T follicular helper cell (primary cell): ENCODE data around the gene PPP5C.

Source experiments
- DNase-seq: peaks from one replicate; pipeline ENCODE4 v3.0.0-alpha.2; 2020; ENCODE audit warnings: low read depth

PPP5C gene

GRCh38 chr19:46337487-46337886 lies 9.4 kb upstream of the PPP5C start:
- DNase-seq = no peak

GRCh38 chr19:46339446-46339845 lies 7.4 kb upstream of the PPP5C start:
- no peak for DNase-seq

GRCh38 chr19:46340051-46340659 lies 6.7 kb upstream of the PPP5C start:
- DNase-seq = no peak

- no peak for DNase-seq
Measured at GRCh38 chr19:46341937-46342336, 5.0 kb upstream of the PPP5C start.

- DNase-seq = no peak
Measured at GRCh38 chr19:46344363-46344762, 2.5 kb upstream of the PPP5C start.

GRCh38 chr19:46345157-46345556 lies 1.7 kb upstream of the PPP5C start:
- no peak for DNase-seq

GRCh38 chr19:46347572-46347883 lies 641 bp downstream of the PPP5C start:
- DNase-seq = no peak

GRCh38 chr19:46347985-46348384 lies 1.1 kb downstream of the PPP5C start:
- DNase-seq = no peak

- DNase-seq = no peak
Measured at GRCh38 chr19:46349311-46349993, 2.6 kb downstream of the PPP5C start.

GRCh38 chr19:46350029-46350757 lies 3.3 kb downstream of the PPP5C start:
- DNase-seq = no peak

- no peak for DNase-seq
Measured at GRCh38 chr19:46350758-46351159, 3.9 kb downstream of the PPP5C start.

- DNase-seq = no peak
Measured at GRCh38 chr19:46351241-46352041, 4.6 kb downstream of the PPP5C start.

- DNase-seq = no peak
Measured at GRCh38 chr19:46353730-46354528, 7.0 kb downstream of the PPP5C start.

GRCh38 chr19:46355234-46356148 lies 8.6 kb downstream of the PPP5C start:
- no peak for DNase-seq

- no peak for DNase-seq
Measured at GRCh38 chr19:46356149-46357055, 9.5 kb downstream of the PPP5C start.

- no peak for DNase-seq
Measured at GRCh38 chr19:46357846-46358583, 11.1 kb downstream of the PPP5C start.

GRCh38 chr19:46361915-46362314 lies 15.0 kb downstream of the PPP5C start:
- DNase-seq = no peak

GRCh38 chr19:46364359-46364758 lies 17.5 kb downstream of the PPP5C start:
- DNase-seq = no peak

- no peak for DNase-seq
Measured at GRCh38 chr19:46365561-46365960, 18.7 kb downstream of the PPP5C start.
